T-cell (primary cell): ENCODE measurements around the gene TBXT. TPM values are rescaled to one million over a fixed set of nuclear protein-coding genes. Genes with fewer than 3 reads are reported as not detected.

Experiments used
- ATAC-seq, 4 experiments: fragments of 200-7000 bp in 3 of 4; fragments of 150-1000 bp in 1 of 4; cut with Tn5 transposase; replicated peaks in 1 of 4; 1 replicate in 3 of 4; 2 replicates in 1 of 4; pipeline ENCODE4 v1.10.0; 2021; ENCODE audit warnings: moderate library complexity in 3 of 4, mild to moderate bottlenecking in 2 of 4, moderate number of reproducible peaks in 1 of 4
- CTCF ChIA-PET, 2 donors: fragments of 300-600 bp; sonication (Branson Sonifier 250); formaldehyde crosslinking; loops; one replicate each; lab custom pipeline; 2022; ENCODE audit warnings: antibody characterized with exemption in 2 of 2; lab: Charles Lee
- POLR2A ChIA-PET, 2 donors: fragments of 300-600 bp; sonication (Branson Sonifier 250); formaldehyde crosslinking; loops; one replicate each; lab custom pipeline; 2022; ENCODE audit warnings: antibody characterized with exemption in 2 of 2; lab: Charles Lee
- DNase-seq, 35 experiments: peaks; one replicate each; pipeline versions ENCODE4 v3.0.0 to v3.0.0-alpha.2; 2013 to 2023
- H3K27ac ChIP-seq: one replicate; pipeline ENCODE4 v1.5.1; 2013; ENCODE audit warnings: low read length
- H3K27me3 ChIP-seq, 2 experiments: replicated peaks in 1 of 2; 1 replicate in 1 of 2; 2 replicates in 1 of 2; pipeline versions ENCODE4 v1.6.1 to v1.7.0; 2013; ENCODE audit warnings: low read length in 1 of 2, mixed read lengths in 1 of 2; ENCODE audit not compliant: control insufficient read depth in 2 of 2, insufficient read depth in 2 of 2; ENCODE audit errors: extremely low read depth in 1 of 2
- H3K36me3 ChIP-seq, 2 donors: 1 replicate in 1 of 2; 2 replicates in 1 of 2; pipeline versions ENCODE4 v1.6.1 to v1.7.0; 2013; ENCODE audit warnings: low read length in 1 of 2; ENCODE audit not compliant: control insufficient read depth in 2 of 2, insufficient read depth in 1 of 2; ENCODE audit errors: extremely low read depth in 1 of 2
- H3K4me1 ChIP-seq, 2 experiments: 1 replicate in 1 of 2; 2 replicates in 1 of 2; pipeline versions ENCODE4 v1.6.1 to v1.7.0; 2013; ENCODE audit warnings: low read length in 2 of 2, mixed read lengths in 1 of 2; ENCODE audit not compliant: insufficient read depth in 2 of 2, control insufficient read depth in 1 of 2; ENCODE audit errors: extremely low read depth in 1 of 2
- H3K4me3 ChIP-seq, 2 donors: 1 replicate in 1 of 2; 2 replicates in 1 of 2; pipeline versions ENCODE4 v1.5.1 to v1.7.0; 2013; ENCODE audit warnings: mild to moderate bottlenecking in 2 of 2, low read length in 1 of 2, moderate library complexity in 1 of 2; ENCODE audit not compliant: control insufficient read depth in 1 of 2; ENCODE audit errors: extremely low read depth in 1 of 2
- H3K9me3 ChIP-seq: 2 replicates; pipeline ENCODE4 v1.7.0; 2013
- H3K27ac Mint-ChIP-seq, 2 donors: one replicate each; pipeline ENCODE4 v1.8.0; 2020 to 2021; ENCODE audit warnings: mild to moderate bottlenecking in 2 of 2, mixed read lengths in 2 of 2
- H3K27me3 Mint-ChIP-seq, 2 donors: one replicate each; pipeline ENCODE4 v1.8.0; 2021 to 2022; ENCODE audit warnings: mixed read lengths in 2 of 2
- H3K36me3 Mint-ChIP-seq: one replicate; pipeline ENCODE4 v1.8.0; 2021; ENCODE audit warnings: mixed read lengths
- H3K4me1 Mint-ChIP-seq, 3 donors: one replicate each; pipeline ENCODE4 v1.8.0; 2020 to 2022; ENCODE audit warnings: mixed read lengths in 3 of 3, mild to moderate bottlenecking in 1 of 3
- H3K4me3 Mint-ChIP-seq, 3 donors: one replicate each; pipeline ENCODE4 v1.8.0; 2020 to 2022; ENCODE audit warnings: mild to moderate bottlenecking in 3 of 3, mixed read lengths in 3 of 3, moderate library complexity in 3 of 3
- H3K9me3 Mint-ChIP-seq, 3 donors: one replicate each; pipeline ENCODE4 v1.8.0; 2020 to 2022; ENCODE audit warnings: mixed read lengths in 3 of 3
- WGBS: methylation state at CpG from one replicate; pipeline ENCODE4 v1.1.5; 2013; ENCODE audit warnings: missing lambda C conversion rate; ENCODE audit not compliant: insufficient coverage; 5-methylcytosine and 5-hydroxymethylcytosine counted together
- total RNA-seq, 35 experiments: library from RNA in 6 of 35; stranded (reverse) in 6 of 35; fragments of 120-200 nt in 1 of 35; gene quantifications; one replicate each; pipeline versions ENCODE4 v1.2.1 to v1.2.4 and lab custom pipeline; 2013 to 2026

Gene TBXT
- total RNA-seq, 5 donors from 2014 or later (not counting 1 experiment from before 2014, with no cell fraction given), result not detected

DNA sequence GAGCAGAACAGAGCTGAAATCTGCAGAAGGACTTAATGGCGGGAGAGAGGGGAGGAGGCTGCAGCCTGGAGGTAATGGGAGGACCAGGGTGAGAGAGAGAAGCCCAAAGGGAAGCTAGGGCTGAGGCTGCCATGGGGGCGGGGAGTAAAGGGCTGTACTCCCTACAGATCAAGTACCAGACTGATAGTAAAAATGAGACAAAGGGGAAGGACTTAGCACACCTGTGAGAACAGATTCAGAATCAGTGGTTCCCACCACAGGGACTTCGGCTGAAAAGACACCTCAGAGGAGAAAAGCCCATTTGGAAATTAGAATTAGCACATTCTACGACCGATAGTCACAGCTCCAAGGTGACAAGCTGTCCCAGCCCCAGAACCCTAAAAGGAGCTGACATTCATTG lies 6.4 kb upstream of the TBXT start:
- CTCF ChIA-PET, result no interaction called here
- DNase-seq, result no peak
- H3K9me3 ChIP-seq, result no peaks in the 10 kb centered on the region
- peaks cover 18 to 21% of the 10 kb centered on the region in 2 donors for H3K27me3 Mint-ChIP-seq
- H3K36me3 ChIP-seq, result no peaks in the 10 kb centered on the region
- WGBS, result 52% methylated on average over 3 of the region's 5 CpGs
- H3K27me3 ChIP-seq, result peaks cover 2 to 28% of the 10 kb centered on the region in 2 experiments
- no peak overlapping the region for H3K4me3 ChIP-seq
- no peaks in the 10 kb centered on the region for H3K9me3 Mint-ChIP-seq
- peaks cover 0 to 3% (median 0%) of the 10 kb centered on the region in 3 donors for H3K4me1 Mint-ChIP-seq
- ATAC-seq, result no peak
- no peaks in the 10 kb centered on the region for H3K36me3 Mint-ChIP-seq
- POLR2A ChIA-PET, result no interaction called here
- no peak overlapping the region for H3K4me3 Mint-ChIP-seq
- H3K27ac Mint-ChIP-seq, result no peak overlapping the region
- no peak overlapping the region for H3K27ac ChIP-seq
- peaks cover 6 to 11% of the 10 kb centered on the region in 2 experiments for H3K4me1 ChIP-seq

DNA sequence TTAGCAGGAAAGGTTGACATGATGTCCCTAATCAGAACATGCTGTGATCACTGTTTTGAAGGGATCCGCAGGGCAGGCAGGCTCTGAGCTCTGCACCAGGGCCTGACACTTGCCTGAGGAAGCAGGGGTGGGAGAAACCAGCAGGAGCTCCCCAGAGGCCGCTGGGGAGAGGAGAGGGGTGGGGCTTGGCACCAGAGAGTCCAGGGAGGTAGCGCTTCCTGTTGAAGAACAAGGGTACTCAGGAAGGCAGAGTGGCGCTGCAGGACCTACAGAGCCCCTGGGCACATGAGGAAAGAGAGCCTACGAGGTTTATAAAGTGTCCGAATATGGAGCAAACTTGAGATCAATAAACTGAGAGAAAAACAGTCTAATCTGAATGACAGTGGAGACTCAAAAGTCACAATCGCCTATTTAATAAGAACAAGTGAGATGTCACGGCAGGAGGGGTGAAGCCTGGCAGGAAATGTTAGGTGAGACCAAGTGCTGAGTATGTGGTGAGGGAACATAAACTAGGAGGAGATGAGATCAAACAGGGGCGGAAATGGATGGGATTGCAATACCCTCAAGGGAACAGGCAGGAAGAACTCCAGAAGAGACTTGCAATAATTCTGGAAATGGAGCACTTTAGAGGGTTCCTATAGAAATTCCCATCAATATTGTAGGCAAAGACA lies 5.8 kb upstream of the TBXT start:
- H3K27me3 Mint-ChIP-seq, result peaks cover 22 to 24% of the 10 kb centered on the region in 2 donors
- peaks cover 9 to 11% of the 10 kb centered on the region in 2 experiments for H3K4me1 ChIP-seq
- DNase-seq (no peak), ATAC-seq (peak in 2 of 4 experiments; percentile 51 to 54)
- no peak overlapping the region for H3K27ac Mint-ChIP-seq
- ChIA-PET POLR2A (no interaction called here), CTCF (no interaction called here)
- H3K9me3 Mint-ChIP-seq, result no peaks in the 10 kb centered on the region
- peaks cover 3 to 6% (median 3%) of the 10 kb centered on the region in 3 donors for H3K4me1 Mint-ChIP-seq
- peaks cover 6 to 35% of the 10 kb centered on the region in 2 experiments for H3K27me3 ChIP-seq
- no peaks in the 10 kb centered on the region for H3K36me3 ChIP-seq
- H3K36me3 Mint-ChIP-seq, result no peaks in the 10 kb centered on the region
- H3K27ac ChIP-seq, result no peak overlapping the region
- no peak overlapping the region for H3K4me3 Mint-ChIP-seq
- no peaks in the 10 kb centered on the region for H3K9me3 ChIP-seq
- 24% methylated on average over 5 of the region's 9 CpGs for WGBS
- H3K4me3 ChIP-seq, result peak overlapping the region in 1 of 2 donors; percentile 59

DNA sequence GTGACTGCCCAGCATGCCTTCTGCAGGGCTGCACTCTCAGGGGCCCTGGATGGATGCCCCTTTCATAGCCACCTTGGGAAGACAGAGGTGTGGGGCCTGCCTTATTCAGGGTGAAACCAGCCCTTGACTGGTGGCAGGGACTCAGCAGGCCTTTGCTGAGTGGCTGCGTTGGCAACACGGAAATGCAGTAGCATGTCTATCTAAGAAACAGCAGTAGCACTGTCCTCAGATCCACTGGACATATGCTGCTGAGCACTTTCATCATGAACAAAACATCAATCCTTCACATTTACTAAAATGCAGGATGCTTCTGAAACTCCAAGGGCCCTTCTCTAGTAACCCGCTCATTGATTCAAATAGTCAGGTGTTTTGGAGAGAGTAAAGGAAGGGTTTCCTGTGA lies 4.9 kb upstream of the TBXT start:
- H3K9me3 ChIP-seq, result no peaks in the 10 kb centered on the region
- H3K36me3 ChIP-seq, result no peaks in the 10 kb centered on the region
- no peak overlapping the region for H3K27ac Mint-ChIP-seq
- ChIA-PET CTCF (no interaction called here), POLR2A (no interaction called here)
- H3K27me3 ChIP-seq, result peaks cover 6 to 42% of the 10 kb centered on the region in 2 experiments
- peaks cover 25 to 26% of the 10 kb centered on the region in 2 donors for H3K27me3 Mint-ChIP-seq
- H3K4me1 Mint-ChIP-seq, result peaks cover 5 to 9% (median 6%) of the 10 kb centered on the region in 3 donors
- 92% methylated on average over 2 of the region's 3 CpGs for WGBS
- no peak for ATAC-seq
- no peaks in the 10 kb centered on the region for H3K9me3 Mint-ChIP-seq
- no peak for DNase-seq
- H3K27ac ChIP-seq, result no peak overlapping the region
- H3K4me3 ChIP-seq, result no peak overlapping the region
- H3K4me3 Mint-ChIP-seq, result no peak overlapping the region
- H3K36me3 Mint-ChIP-seq, result no peaks in the 10 kb centered on the region
- peaks cover 11 to 15% of the 10 kb centered on the region in 2 experiments for H3K4me1 ChIP-seq

DNA sequence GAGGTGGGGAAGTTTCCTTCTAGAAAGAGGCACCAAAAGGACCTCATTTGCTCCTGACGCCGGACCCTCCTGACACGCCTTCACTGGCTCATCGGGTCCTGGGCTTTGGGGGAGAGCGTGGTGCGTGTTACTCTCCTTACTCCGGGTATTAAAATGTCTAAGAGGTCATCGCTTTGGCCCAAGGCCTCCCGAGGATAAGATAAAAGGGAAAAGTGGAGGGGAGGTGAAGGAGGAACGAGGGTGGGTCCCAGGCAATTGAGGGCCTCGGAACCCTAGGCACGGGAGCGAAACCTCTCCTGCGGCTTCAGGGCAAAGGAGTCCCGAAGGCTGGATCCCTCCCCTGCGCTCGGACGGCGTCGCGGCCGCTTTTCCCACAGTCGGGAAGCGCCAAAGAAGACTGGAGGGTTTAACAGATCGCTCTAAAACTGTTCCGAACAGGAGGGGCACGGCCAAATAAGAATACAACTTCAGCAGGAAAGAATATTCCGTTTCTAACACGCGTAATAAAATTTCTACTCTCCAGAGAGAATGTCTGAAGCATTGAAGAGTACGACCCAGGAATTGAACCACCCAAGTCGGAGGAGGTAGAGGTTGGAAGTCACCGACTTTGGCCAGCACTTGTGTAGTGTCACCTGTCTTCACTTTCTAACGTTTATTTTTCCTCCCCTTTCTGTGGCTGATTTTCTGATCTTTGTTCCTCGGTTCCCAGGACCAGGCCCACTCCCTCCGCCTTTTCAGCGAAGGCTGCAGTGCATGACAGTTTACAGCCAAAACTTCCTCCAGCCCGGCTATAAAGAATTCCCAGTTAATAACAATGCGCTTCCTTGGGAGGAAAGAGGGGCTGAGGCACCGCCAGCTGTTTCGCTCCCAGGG lies 2.1 kb upstream of the TBXT start:
- Mint-ChIP-seq H3K4me1 (peaks cover 5 to 26% (median 6%) of the 10 kb centered on the region in 3 donors), H3K27me3 (peaks cover 40 to 46% of the 10 kb centered on the region in 2 donors), H3K27ac (no peak overlapping the region), H3K36me3 (no peaks in the 10 kb centered on the region), H3K4me3 (no peak overlapping the region), H3K9me3 (no peaks in the 10 kb centered on the region)
- H3K36me3 ChIP-seq, result no peaks in the 10 kb centered on the region
- CTCF ChIA-PET, result no interaction called here
- H3K4me3 ChIP-seq, result no peak overlapping the region
- DNase-seq, result no peak
- WGBS, result 28% methylated on average over 28 of the region's 41 CpGs
- H3K9me3 ChIP-seq, result no peaks in the 10 kb centered on the region
- peaks cover 14 to 63% of the 10 kb centered on the region in 2 experiments for H3K27me3 ChIP-seq
- peaks cover 15% of the 10 kb centered on the region in 2 experiments for H3K4me1 ChIP-seq
- POLR2A ChIA-PET, result no interaction called here
- no peak overlapping the region for H3K27ac ChIP-seq
- ATAC-seq, result no peak

DNA sequence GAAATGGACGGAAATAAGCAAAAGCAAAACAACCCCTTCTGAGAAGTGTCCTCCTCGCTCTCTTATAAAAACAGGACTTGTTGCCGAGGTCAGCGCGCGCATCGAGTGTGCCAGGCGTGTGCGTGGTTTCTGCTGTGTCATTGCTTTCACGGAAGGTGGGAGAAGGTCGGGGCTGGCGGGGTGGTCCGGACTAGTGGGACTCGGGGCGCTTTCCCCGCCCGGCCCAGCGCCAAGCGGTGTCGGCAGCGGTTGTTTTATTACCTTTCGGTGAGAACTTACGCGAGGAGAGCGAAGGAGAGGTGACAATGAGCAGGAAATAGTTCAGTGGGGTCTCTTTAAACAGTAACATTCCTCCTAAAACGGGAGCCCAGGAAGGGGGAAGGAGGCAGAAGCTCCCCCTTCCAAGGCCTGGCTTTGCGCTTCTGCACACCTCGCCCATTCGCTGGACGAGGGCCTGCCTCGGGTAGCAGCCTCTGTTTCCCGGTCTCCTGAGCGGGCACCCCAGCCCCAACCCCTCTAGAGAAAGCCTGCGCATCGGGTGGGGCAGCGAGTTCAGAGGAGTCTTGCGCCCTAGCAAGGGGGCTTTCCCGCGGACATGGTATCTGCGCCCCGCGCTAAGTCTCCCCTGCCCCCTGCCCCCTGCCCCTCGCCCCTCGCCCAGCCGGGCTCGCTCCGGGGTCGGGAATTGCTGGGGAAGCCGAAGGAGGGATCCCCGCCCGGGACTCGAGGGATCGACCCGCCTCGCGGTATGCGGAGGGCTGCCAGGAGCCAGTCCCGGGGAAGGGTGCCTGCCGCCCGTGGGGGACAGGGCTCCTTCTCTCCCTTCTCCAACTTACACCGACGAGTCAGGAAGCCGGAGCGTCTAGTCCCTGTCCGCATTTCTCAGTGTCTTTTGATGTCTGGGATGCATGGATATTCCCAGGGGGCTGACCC lies 1.2 kb upstream of the TBXT start:
- no peaks in the 10 kb centered on the region for H3K9me3 ChIP-seq
- no peaks in the 10 kb centered on the region for H3K9me3 Mint-ChIP-seq
- peak overlapping the region in 1 of 2 donors; percentile 53 for H3K4me3 ChIP-seq
- 8% methylated on average over 41 of the region's 65 CpGs for WGBS
- ChIA-PET CTCF (interaction anchor here in 1 of 2 donors (0.6 kb wide), 1 partner anchor 26 kb away, joined by 11 read pairs; no protein-coding TSS in a partner anchor), POLR2A (no interaction called here)
- peaks cover 5 to 26% (median 6%) of the 10 kb centered on the region in 3 donors for H3K4me1 Mint-ChIP-seq
- H3K36me3 Mint-ChIP-seq, result no peaks in the 10 kb centered on the region
- H3K27me3 ChIP-seq, result peaks cover 21 to 67% of the 10 kb centered on the region in 2 experiments
- ATAC-seq, result peak in 1 of 4 experiments; percentile 14
- DNase-seq, result no peak
- peak overlapping the region in 1 of 2 donors; percentile 52 for H3K27ac Mint-ChIP-seq
- H3K27me3 Mint-ChIP-seq, result peaks cover 47 to 54% of the 10 kb centered on the region in 2 donors
- H3K4me3 Mint-ChIP-seq, result peak overlapping the region; percentile 25 to 77 (median 73)
- no peaks in the 10 kb centered on the region for H3K36me3 ChIP-seq
- H3K27ac ChIP-seq, result no peak overlapping the region
- peaks cover 15% of the 10 kb centered on the region in 2 experiments for H3K4me1 ChIP-seq
